Left renal pelvis (tissue), 4 donors: ENCODE measurements around the gene PCDHGA2. TPM values are rescaled to one million over a fixed set of nuclear protein-coding genes. Genes with fewer than 3 reads are reported as not detected.
"Not testable (repeated sequence)": the region's sequence is repeated elsewhere in the genome, so short reads cannot be mapped to it uniquely, and the experiment has no call there.

Experiments used
- DNase-seq, 4 donors: peaks; one replicate each; pipeline ENCODE4 v3.0.0-alpha.2; 2013; ENCODE audit warnings: low read depth in 4 of 4, low spot score in 3 of 4
- polyA plus RNA-seq, 4 donors: library from polyadenylated mRNA; unstranded; fragments of 120-200 nt; gene quantifications; one replicate each; pipeline ENCODE4 v1.2.1, GENCODE V29; 2013; ENCODE audit not compliant: insufficient read length in 4 of 4

The PCDHGA2 gene
- polyA plus RNA-seq, 4 donors, result 5.0 to 12.8 (median 7.0) TPM

DNA sequence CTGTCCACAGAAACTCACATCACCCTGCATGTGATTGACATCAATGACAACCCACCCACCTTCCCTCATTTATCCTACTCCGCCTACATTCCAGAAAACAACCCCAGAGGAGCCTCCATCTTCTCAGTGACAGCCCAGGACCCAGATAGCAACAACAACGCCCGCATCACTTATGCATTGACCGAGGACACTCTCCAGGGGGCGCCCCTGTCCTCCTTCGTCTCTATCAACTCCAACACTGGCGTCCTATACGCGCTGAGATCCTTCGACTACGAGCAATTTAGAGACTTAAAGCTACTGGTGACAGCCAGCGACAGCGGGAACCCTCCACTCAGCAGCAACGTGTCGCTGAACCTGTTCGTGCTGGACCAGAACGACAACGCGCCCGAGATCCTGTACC lies 6.8 kb downstream of the PCDHGA2 start:
- no peak for DNase-seq

DNA sequence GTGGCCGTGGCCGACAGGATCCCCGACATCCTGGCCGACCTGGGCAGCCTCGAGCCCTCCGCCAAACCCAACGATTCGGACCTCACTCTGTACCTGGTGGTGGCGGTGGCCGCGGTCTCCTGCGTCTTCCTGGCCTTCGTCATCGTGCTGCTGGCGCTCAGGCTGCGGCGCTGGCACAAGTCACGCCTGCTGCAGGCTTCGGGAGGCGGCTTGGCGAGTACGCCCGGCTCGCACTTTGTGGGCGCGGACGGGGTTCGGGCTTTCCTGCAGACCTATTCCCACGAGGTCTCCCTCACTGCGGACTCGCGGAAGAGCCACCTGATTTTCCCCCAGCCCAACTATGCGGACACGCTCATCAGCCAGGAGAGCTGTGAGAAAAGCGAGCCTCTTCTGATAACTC lies 7.5 kb downstream of the PCDHGA2 start:
- not testable (repeated sequence) for DNase-seq

DNA sequence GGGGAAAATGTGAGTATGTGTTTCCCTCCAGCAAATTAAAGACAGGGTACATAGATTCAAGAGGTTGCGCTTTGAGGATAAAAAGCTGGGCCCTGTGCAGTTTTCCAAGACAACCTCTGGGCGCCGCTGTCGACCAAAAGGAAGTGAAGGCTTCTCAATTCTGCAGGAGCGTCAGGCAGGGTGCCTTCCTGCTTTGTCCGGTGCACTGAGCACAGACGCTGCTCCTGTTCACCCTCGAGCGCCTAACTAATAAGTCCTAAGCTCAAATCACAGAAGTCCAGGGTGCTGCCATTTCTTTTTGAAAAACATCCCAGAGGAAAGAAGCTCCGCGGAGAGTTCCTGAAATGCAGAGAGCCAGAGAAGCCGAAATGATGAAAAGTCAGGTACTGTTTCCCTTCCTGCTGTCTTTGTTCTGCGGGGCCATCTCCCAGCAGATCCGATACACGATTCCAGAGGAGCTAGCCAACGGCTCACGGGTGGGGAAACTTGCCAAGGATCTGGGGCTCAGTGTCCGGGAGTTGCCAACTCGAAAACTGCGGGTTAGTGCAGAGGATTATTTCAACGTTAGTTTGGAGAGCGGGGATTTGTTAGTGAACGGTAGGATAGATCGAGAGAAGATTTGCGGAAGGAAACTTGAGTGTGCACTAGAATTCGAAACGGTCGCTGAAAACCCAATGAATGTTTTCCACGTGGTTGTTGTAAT lies 11.5 kb downstream of the PCDHGA2 start, which contains the start of gene PCDHGB1:
PCDHGB1 (plus strand) TSS at position 183 of the 703 bp plus-strand sequence; CDS start at position 345, 162 bp downstream.
- DNase-seq, result no peak

DNA sequence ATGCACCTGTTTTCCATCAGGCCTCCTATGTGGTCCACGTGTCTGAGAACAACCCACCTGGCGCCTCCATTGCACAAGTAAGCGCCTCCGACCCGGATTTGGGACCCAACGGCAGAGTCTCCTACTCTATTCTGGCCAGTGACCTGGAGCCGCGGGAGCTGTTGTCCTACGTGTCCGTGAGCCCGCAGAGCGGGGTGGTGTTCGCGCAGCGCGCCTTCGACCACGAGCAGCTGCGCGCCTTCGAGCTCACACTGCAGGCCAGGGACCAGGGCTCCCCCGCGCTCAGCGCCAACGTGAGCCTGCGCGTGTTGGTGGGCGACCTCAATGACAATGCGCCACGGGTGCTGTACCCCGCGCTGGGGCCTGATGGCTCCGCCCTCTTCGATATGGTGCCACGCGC lies 13.0 kb downstream of the PCDHGA2 start:
- no peak for DNase-seq

DNA sequence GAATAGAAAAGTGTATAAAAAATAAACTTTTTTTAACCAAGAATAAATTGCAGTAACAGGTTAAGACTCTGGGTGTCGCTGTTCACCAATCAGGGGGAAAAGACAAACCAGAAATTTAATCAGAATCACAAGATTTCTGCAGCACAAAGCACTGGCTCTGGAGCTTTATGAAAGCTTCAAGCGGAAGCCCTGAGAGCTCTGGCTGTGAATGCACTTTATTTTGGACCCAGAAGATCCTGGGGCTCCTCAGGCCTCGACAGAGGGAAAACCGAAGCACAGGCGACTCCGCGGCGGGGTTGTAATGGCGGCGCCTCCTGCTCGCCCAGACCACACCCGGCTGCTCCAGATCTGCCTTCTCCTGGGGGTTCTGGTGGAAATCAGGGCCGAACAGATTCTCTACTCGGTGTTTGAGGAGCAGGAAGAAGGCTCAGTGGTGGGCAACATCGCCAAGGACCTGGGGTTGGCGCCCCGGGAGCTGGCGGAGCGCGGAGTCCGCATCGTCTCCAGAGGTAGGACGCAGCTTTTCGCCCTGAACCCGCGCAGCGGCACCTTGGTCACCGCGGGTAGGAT lies 16.4 kb downstream of the PCDHGA2 start, which contains the start of gene PCDHGA4:
PCDHGA4 (plus strand) TSS at position 122 of the 570 bp plus-strand sequence; CDS start at position 209, 87 bp downstream.
- DNase-seq, result no peak

DNA sequence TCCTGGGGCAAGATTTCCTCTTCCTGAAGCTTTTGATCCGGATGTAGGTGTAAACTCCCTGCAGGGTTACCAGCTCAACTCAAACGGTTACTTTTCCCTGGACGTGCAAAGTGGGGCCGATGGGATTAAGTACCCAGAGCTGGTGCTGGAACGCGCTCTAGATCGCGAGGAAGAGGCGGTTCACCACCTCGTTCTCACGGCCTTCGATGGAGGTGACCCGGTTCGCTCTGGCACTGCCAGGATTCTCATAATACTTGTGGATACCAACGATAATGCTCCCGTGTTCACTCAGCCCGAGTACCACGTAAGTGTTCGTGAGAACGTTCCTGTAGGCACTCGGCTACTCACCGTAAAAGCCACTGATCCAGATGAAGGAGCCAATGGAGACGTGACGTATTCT lies 17.1 kb downstream of the PCDHGA2 start:
- no peak for DNase-seq

DNA sequence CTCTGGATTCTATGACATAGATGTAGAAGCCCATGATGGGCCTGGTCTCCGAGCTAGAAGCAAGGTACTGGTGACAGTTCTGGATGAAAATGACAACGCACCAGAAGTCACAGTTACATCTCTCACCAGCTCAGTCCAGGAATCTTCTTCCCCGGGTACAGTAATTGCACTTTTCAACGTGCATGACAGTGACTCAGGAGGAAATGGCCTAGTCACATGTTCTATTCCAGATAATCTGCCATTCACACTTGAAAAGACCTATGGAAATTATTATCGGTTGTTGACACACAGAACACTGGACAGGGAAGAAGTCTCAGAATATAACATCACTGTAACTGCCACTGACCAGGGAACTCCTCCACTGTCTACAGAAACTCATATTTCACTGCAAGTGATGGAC lies 17.6 kb downstream of the PCDHGA2 start:
- DNase-seq, result no peak

DNA sequence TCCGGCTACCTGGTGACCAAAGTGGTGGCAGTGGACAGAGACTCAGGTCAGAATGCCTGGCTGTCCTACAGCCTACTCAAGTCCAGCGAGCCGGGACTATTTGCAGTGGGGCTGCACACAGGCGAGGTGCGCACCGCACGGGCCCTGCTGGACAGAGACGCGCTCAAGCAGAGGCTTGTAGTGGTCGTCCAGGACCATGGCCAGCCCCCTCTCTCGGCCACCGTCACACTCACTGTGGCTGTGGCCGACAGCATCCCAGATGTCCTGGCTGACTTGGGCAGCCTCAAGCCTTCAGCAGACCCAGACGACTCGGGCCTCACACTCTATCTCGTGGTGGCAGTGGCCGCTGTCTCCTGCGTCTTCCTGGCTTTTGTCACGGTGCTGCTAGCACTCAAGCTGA lies 18.4 kb downstream of the PCDHGA2 start:
- DNase-seq, result no peak

DNA sequence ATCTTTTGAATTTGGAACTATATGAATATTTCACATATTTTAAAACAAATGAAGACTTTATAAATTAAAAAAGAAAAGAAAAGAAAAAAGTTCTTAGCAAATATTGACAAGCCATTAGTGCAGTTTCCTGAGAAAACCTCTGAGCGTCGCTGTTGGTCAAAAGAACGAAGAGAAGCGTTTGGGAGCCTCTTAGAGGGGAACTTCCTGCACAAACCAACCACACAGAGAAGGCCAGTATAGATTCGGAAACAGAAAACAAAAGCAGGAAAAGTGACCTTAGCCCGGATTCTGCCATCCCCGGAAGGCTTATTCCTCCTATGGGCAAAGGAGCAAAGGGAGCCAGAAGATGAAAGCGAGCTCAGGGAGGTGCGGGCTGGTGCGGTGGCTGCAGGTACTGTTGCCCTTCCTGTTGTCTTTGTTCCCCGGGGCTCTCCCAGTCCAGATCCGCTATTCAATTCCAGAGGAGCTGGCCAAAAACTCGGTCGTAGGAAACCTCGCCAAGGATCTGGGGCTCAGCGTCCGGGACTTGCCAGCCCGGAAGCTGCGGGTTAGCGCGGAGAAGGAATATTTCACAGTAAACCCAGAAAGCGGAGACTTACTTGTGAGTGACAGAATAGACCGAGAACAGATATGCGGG lies 21.3 kb downstream of the PCDHGA2 start, which contains the start of gene PCDHGB2:
PCDHGB2 (plus strand) TSS at position 205 of the 637 bp plus-strand sequence; CDS start at position 347, 142 bp downstream.
- no peak for DNase-seq

DNA sequence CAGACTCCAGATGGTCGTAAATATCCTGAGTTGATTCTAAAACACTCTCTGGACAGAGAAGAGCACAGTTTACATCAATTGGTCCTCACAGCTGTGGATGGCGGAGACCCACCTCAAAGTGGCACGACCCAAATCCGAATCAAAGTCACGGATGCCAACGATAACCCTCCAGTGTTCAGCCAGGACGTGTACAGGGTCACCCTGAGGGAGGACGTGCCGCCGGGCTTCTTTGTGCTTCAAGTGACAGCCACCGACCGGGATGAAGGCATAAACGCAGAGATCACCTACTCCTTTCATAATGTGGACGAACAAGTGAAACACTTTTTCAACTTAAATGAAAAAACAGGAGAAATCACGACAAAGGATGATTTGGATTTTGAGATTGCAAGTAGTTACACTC lies 22.1 kb downstream of the PCDHGA2 start:
- no peak for DNase-seq

DNA sequence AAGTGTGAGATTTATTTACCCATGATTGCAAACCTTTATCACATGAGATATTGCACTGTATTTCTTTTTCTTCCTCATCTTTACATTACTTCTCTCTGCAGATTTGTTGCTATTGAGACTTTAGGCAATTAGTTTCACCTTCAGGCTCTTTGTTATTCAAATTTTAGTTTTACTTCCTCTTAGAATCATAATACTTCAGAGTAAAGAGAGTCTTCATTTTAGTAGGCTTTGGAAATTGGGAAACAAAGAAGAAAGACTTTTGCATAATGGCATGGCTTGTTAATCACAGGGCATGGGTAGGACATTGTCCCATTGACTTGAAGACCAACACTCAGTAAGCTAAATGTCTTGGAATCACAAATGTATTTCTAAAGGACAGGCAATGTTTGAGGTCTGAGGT lies 24.2 kb downstream of the PCDHGA2 start:
- DNase-seq, result no peak

DNA sequence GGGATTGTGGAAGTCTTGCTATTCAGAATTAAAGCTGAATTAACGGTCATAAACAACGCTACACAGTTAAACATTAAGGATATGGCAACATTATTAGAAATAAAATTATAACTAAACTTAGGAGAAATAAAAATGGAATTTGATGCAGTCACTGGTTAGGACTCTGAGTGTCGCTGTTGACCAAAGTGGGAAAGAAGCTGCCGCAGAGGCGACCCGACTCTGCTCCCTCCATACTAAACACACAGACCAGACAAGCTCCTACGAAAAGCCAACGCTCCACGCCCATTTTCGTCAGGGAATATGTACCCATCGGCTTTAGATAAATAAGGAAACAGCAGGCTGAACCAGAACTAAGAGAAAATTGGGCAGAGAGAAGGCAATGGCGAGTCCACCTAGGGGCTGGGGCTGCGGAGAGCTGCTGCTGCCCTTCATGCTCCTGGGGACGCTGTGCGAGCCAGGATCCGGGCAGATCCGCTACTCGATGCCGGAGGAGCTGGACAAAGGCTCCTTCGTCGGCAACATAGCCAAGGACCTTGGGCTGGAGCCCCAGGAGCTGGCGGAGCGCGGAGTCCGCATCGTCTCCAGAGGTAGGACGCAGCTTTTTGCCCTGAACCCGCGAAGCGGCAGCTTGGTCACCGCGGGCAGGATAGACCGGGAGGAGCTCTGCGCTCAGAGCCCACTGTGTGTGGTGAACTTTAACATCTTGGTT lies 25.5 kb downstream of the PCDHGA2 start, which contains the start of gene PCDHGA5:
PCDHGA5 (plus strand) TSS at position 211 of the 709 bp plus-strand sequence; CDS start at position 380, 169 bp downstream.
- no peak for DNase-seq

DNA sequence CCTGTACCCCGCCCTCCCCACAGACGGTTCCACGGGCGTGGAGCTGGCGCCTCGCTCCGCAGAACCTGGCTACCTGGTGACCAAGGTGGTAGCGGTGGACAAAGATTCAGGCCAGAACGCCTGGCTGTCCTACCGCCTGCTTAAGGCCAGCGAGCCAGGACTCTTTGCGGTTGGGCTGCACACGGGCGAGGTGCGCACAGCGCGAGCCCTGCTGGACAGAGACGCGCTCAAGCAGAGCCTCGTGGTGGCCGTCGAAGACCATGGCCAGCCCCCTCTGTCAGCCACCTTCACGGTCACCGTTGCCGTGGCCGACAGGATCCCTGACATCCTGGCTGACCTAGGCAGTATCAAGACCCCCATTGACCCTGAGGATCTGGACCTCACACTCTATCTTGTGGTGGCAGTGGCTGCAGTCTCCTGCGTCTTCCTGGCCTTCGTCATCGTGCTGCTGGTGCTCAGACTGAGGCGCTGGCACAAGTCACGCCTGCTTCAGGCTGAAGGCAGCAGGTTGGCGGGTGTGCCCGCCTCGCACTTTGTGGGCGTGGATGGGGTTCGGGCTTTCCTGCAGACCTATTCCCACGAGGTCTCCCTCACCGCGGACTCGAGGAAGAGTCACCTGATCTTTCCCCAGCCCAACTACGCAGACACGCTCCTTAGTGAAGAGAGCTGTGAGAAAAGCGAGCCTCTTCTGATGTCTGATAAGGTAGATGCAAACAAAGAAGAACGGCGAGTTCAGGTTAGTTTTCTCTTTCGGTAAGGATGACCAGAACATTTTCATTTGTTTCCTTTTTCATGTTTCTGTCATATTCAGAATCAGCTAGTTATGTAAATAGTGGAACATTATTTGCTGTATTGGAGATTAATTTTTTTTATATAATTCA lies 27.7 kb downstream of the PCDHGA2 start:
- DNase-seq, result no peak

DNA sequence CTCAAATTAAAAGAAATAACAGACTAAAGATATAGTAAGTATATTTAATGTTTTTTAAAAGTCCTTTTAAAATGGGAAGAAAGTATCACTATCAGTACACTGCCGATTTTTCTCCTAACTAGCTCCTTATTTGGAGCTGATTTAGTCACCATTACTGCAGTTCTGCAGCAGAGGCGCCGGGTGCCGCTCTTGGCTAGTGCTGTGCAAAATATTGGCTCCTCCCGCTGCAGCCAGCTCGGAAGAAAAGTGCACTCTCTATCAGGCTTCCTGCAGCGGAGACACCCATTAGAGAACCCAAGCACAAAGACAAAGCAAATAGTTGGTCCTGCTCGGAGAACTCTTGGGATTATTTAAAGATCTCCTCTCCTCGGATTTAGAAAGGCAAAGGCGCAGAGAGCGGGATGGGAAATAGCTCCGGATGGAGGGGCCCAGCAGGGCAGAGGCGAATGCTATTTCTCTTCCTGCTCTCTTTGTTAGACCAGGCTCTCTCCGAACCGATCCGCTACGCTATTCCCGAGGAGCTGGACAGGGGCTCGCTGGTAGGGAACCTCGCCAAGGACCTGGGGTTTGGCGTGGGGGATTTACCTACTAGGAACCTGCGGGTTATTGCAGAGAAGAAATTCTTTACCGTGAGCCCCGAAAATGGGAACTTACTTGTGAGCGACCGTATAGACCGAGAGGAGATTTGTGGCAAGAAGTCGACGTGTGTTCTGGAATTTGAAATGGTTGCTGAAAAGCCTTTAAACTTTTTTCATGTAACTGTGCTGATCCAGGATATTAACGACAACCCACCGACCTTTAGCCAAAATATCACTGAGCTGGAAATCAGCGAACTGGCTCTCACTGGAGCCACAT lies 31.7 kb downstream of the PCDHGA2 start, which contains the start of gene PCDHGB3:
PCDHGB3 (plus strand) TSS at position 249 of the 855 bp plus-strand sequence; CDS start at position 402, 153 bp downstream.
- no peak for DNase-seq

DNA sequence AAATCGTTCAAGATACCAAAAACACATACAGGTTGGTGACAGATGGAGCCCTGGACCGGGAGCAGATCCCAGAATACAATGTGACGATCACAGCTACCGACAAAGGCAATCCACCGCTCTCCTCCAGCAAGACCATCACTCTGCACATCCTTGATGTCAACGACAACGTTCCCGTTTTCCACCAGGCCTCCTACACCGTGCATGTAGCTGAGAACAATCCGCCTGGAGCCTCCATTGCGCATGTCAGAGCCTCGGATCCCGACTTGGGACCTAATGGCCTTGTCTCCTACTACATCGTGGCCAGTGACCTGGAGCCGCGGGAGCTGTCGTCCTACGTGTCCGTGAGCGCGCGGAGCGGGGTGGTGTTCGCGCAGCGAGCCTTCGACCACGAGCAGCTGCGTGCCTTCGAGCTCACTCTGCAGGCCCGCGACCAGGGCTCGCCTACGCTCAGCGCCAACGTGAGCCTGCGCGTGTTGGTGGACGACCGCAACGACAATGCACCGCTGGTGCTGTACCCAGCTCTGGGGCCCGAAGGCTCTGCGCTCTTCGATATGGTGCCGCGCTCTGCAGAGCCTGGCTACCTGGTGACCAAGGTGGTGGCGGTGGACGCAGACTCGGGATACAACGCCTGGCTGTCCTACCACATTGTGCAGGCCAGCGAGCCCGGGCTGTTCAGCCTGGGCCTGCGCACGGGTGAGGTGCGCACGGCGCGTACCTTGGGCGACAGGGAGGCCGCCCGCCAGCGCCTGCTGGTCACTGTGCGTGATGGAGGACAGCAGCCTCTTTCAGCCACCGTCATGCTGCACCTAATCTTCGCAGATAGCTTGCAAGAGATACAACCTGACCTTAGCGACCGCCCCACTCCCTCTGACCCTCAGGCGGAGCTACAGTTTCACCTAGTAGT lies 33.3 kb downstream of the PCDHGA2 start:
- DNase-seq, result no peak

DNA sequence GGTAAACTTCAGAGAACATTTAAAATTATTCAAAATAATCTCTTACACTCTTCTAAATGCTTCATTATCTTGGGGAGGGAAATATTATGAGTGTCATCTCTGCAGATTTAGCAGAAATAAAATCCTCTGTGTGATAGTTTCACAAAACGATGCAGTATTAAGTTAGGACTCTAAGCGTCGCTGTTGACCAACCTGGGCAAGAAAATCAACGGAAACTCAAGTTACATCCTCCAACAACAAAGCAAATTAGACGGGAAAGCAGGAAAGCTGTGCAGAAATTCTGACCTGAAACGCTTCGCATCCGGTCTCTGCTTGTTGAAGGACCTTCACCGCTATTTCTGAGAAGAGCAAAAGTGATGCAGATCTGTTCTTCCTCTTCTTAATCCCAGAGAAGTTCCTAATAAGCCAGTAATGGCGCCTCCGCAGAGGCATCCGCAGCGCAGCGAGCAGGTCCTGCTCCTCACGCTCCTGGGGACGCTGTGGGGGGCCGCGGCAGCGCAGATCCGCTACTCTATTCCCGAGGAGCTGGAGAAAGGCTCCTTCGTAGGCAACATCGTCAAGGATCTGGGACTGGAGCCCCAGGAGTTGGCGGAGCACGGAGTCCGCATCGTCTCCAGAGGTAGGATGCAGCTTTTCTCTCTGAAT lies 35.2 kb downstream of the PCDHGA2 start, which contains the start of gene PCDHGA6:
PCDHGA6 (plus strand) TSS at position 219 of the 645 bp plus-strand sequence; CDS start at position 412, 193 bp downstream.
- no peak for DNase-seq

DNA sequence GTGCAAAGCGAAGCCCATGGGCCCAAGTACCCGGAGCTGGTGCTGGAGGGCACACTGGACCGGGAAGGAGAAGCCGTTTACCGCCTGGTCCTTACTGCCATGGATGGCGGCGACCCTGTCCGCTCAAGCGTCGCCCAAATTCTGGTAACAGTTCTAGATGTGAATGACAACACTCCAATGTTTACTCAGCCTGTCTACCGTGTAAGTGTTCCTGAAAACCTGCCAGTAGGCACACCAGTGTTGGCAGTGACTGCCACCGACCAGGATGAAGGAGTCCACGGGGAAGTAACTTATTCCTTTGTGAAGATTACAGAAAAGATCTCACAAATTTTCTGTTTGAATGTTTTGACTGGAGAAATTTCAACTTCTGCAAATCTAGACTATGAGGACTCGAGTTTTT lies 36.1 kb downstream of the PCDHGA2 start:
- DNase-seq, result no peak
